ENCODE results near the gene AQP1. TPM values are rescaled to one million over a fixed set of nuclear protein-coding genes. Genes with fewer than 3 reads are reported as not detected.

AQP1 gene
- total RNA-seq, 1 donor: 2.8 TPM

DNA sequence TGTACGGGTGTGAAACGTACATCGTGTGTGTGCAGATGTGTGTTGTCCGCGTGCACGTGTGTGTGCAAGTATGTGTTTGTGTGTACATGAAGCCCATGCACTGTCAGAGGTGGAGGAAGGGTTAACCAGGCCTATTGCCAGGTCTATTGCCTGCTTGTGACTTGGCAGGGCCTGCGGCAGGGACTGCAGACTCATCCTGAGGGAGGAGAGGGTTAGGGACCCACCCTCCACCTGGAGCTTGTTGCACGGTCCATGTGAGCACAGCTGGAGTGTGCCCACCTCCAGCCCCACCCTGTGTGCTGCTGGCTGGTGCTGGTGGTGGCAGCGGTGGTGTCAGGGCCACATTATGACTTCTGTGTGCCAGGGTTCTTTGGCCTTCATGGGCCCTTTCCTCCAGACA is 7.1 kb upstream of the AQP1 start:
- H3K4me3 ChIP-seq (ENCODE audit: low read depth, low read length): no peak overlapping the region
- no peak for DNase-seq (ENCODE audit: low read depth)
- TF ChIP-seq, protein P1, sequence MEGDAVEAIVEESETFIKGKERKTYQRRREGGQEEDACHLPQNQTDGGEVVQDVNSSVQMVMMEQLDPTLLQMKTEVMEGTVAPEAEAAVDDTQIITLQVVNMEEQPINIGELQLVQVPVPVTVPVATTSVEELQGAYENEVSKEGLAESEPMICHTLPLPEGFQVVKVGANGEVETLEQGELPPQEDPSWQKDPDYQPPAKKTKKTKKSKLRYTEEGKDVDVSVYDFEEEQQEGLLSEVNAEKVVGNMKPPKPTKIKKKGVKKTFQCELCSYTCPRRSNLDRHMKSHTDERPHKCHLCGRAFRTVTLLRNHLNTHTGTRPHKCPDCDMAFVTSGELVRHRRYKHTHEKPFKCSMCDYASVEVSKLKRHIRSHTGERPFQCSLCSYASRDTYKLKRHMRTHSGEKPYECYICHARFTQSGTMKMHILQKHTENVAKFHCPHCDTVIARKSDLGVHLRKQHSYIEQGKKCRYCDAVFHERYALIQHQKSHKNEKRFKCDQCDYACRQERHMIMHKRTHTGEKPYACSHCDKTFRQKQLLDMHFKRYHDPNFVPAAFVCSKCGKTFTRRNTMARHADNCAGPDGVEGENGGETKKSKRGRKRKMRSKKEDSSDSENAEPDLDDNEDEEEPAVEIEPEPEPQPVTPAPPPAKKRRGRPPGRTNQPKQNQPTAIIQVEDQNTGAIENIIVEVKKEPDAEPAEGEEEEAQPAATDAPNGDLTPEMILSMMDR (IDR thresholded peaks at IDR 0.05; ENCODE audit: insufficient read depth, low read length): no peak

DNA sequence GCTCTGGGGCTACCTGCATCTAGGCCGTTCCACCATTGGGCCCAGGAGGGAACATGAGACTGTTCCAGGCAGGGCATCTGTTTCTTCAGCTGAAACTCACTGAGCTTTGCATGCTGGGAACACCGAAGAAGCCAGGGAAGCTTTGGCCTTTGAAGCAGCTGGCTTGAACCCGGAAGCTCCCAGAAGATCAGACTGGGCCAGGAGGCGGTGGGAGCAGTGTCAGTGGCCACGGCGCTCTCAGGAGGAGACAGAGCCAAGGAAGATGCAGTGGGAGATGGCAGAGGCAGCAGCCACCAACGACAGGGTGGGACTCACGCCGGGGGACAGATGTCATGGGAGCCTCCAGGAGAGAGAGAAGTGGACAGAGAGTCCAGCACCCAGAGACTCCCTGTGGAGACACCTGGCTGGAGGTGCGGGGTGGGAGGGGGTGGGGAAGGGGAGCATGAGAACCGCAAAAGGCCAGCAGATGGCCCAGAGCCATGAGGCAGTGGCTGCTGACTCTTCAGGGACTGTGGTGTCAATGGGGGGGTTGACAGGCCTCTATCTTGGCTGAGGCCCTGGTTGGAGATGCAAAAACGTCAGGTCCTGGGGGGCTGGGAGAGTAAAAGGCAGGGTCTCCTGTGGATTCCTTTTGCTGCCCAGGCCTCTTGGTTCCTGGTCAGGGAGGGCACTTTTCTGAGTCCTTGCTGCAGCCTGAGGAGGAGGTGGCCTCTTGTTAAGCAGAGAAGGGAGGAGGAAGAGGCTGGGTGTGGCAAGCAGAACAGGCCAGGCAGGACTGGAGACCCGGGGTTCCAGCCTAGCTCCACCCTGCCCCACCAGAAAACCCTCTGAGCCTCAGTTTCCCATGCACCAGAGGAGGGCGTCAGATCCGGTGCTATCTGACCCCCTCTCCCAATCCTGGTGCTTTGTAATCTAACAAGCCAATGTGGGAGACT is 6.3 kb upstream of the AQP1 start:
- TF ChIP-seq, protein P1 (IDR thresholded peaks at IDR 0.05; ENCODE audit: insufficient read depth, low read length): no peak
- no peak for DNase-seq (ENCODE audit: low read depth)
- no peak overlapping the region for H3K4me3 ChIP-seq (ENCODE audit: low read depth, low read length)

DNA sequence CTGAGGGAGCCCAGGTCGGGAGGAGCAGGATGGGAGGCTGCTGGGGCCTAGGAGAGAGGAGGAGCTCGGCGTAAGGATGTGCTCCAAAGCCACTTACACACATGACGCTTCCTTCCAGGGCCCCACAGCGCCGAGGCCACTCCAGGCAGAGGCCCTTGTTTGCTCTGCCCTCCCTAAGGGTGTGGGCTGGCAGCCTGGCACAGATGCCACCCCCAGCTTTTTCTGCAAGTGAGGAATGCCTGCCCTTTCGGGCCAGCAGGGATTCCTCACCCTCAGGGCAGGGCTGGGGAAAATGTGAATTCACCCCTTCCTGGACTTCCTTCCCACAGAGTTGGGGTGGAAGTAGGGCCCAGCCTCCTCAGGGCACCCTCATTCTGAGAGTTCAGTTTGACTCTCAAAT is 5.6 kb upstream of the AQP1 start:
- no peak for DNase-seq (ENCODE audit: low read depth)
- H3K4me3 ChIP-seq (ENCODE audit: low read depth, low read length): no peak overlapping the region
- TF ChIP-seq, protein P1 (IDR thresholded peaks at IDR 0.05; ENCODE audit: insufficient read depth, low read length): no peak

DNA sequence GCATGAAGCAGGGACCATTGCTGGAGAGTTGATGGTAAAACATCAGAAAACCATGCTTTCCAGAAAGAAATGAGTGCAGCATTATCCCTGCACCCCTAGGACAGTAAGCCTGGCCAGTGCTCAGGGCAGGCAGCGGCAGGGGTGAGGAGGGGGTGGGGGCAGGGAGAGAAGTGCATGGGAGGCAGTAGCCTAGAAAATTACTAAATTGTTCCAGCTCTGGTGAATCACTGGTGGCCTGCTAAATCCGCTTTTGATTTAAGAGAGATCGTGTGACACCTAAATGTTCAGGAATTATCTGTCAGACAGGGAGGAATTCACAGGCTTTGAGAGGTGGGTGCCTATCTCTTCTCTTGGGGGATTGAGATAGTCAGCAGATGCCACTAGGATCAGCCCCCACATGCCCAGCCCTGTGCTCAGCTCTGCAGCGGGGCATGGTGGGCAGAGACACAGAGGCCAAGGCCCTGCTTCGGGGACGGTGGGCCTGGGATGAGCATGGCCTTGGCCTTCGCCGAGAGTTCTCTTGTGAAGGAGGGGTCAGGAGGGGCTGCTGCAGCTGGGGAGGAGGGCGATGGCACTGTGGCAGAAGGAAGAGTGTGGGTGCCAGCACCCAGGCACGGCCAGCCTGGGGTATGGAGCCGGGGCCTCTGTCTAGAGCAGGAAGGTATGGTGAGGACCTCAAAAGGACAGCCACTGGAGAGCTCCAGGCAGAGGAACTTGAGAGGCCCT is 5.0 kb upstream of the AQP1 start:
- DNase-seq (ENCODE audit: low read depth): no peak
- TF ChIP-seq, protein P1 (IDR thresholded peaks at IDR 0.05; ENCODE audit: insufficient read depth, low read length): no peak
- no peak overlapping the region for H3K4me3 ChIP-seq (ENCODE audit: low read depth, low read length)

- TF ChIP-seq, protein P1 (IDR thresholded peaks at IDR 0.05; ENCODE audit: insufficient read depth, low read length): no peak
Observed at GRCh38 chr7:30907527-30908267, 4.0 kb upstream of the AQP1 start.

GRCh38 chr7:30908681-30909080 is 3.0 kb upstream of the AQP1 start:
- TF ChIP-seq, protein P1 (IDR thresholded peaks at IDR 0.05; ENCODE audit: insufficient read depth, low read length): no peak
- no peak overlapping the region for H3K4me3 ChIP-seq (ENCODE audit: low read depth, low read length)
- no peak for DNase-seq (ENCODE audit: low read depth)

More at GRCh38 chr7:30907527-30908267, 4.0 kb upstream of the AQP1 start:
- no peak for DNase-seq (ENCODE audit: low read depth)
- H3K4me3 ChIP-seq (ENCODE audit: low read depth, low read length): no peak overlapping the region

Data from fibroblast of the aortic adventitia (primary cell).